ENCODE data around the gene RGS3.
"Not testable (repeated sequence)": the region's sequence is repeated elsewhere in the genome, so short reads cannot be mapped to it uniquely, and the experiment has no call there.

- TF ChIP-seq, protein P1, sequence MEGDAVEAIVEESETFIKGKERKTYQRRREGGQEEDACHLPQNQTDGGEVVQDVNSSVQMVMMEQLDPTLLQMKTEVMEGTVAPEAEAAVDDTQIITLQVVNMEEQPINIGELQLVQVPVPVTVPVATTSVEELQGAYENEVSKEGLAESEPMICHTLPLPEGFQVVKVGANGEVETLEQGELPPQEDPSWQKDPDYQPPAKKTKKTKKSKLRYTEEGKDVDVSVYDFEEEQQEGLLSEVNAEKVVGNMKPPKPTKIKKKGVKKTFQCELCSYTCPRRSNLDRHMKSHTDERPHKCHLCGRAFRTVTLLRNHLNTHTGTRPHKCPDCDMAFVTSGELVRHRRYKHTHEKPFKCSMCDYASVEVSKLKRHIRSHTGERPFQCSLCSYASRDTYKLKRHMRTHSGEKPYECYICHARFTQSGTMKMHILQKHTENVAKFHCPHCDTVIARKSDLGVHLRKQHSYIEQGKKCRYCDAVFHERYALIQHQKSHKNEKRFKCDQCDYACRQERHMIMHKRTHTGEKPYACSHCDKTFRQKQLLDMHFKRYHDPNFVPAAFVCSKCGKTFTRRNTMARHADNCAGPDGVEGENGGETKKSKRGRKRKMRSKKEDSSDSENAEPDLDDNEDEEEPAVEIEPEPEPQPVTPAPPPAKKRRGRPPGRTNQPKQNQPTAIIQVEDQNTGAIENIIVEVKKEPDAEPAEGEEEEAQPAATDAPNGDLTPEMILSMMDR (IDR thresholded peaks at IDR 0.05; ENCODE audit: low read depth, low read length), result not testable (repeated sequence)
- TF ChIP-seq EZH2phosphoT487 (IDR thresholded peaks at IDR 0.05; ENCODE audit: low read depth), result not testable (repeated sequence)
These were observed 27.6 kb downstream of the RGS3 start for GRCh38 chr9:113491147-113491546.

All from OCI-LY3 (cell line).